ENCODE measurements around the gene PDE9A. TPM values are rescaled to one million over a fixed set of nuclear protein-coding genes. Genes with fewer than 3 reads are reported as not detected.
"Not testable (repeated sequence)": the region's sequence is repeated elsewhere in the genome, so short reads cannot be mapped to it uniquely, and the experiment has no call there.

The PDE9A gene
- polyA plus RNA-seq, 1 experiment, result 0.14 TPM

DNA sequence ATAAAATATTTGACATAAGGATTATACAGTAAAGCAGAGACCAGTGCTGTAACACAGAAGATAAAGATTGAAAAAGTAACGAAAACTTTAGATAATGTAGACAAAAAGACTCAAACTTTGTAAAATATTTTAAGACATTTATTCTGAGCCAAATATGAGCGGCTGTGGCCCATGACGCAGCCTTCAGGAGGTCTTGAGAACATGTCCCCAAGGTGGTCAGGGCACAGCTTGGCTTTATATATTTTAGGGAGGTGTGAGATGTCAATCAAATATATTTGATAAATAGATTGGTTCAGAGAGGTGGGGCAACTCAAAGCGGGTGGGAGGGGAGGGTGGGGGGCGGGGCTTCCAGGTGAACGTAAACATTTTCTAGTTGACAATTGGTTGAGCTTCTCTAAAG, 144.7 kb downstream of the PDE9A start:
- ChIA-PET POLR2A (no interaction called here), CTCF (interaction anchor here (1.0 kb wide), 1 partner anchor 20 kb away, joined by 3 read pairs; no protein-coding TSS in a partner anchor)
- H3K27me3 ChIP-seq (ENCODE audit: control insufficient read depth, insufficient read depth, low read length), result peaks cover 2% of the 10 kb centered on the region

DNA sequence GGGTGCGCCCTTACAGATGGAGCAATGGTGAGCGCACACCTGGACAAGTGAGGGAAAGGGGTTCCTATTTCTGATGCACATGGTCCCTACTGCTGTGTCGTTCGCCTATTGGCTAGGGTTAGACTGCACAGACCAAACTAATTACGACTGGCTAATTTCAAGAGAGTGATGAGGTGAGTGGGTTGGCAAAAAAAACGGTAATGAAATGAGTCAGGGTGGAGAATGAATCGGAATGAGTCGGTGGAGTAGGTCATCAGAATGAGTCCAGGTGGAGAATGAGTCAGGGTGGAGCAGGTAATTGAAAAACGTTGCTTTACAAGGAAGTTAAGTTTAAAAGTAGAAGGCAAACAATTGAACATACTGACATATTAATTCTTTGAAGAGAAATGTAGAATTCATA, 146.1 kb downstream of the PDE9A start:
- TF ChIP-seq, protein P1, sequence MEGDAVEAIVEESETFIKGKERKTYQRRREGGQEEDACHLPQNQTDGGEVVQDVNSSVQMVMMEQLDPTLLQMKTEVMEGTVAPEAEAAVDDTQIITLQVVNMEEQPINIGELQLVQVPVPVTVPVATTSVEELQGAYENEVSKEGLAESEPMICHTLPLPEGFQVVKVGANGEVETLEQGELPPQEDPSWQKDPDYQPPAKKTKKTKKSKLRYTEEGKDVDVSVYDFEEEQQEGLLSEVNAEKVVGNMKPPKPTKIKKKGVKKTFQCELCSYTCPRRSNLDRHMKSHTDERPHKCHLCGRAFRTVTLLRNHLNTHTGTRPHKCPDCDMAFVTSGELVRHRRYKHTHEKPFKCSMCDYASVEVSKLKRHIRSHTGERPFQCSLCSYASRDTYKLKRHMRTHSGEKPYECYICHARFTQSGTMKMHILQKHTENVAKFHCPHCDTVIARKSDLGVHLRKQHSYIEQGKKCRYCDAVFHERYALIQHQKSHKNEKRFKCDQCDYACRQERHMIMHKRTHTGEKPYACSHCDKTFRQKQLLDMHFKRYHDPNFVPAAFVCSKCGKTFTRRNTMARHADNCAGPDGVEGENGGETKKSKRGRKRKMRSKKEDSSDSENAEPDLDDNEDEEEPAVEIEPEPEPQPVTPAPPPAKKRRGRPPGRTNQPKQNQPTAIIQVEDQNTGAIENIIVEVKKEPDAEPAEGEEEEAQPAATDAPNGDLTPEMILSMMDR (IDR thresholded peaks at IDR 0.05; ENCODE audit: low read depth, low read length), result no peak
- Histone ChIP-seq H3K27ac (ENCODE audit: low read depth, low read length) (no peak overlapping the region), H3K4me3 (ENCODE audit: low read depth, low read length) (no peak overlapping the region), H3K9me3 (ENCODE audit: control insufficient read depth, insufficient read depth, low read length) (no peaks in the 10 kb centered on the region), H3K27me3 (ENCODE audit: control insufficient read depth, insufficient read depth, low read length) (peaks cover 5% of the 10 kb centered on the region)
- ChIA-PET POLR2A (no interaction called here), CTCF (no interaction called here)
- no peak for DNase-seq (ENCODE audit: low read depth, low spot score)

More for the DNA sequence above, 144.7 kb downstream of the PDE9A start:
- H3K9me3 ChIP-seq (ENCODE audit: control insufficient read depth, insufficient read depth, low read length), result no peaks in the 10 kb centered on the region
- no peak overlapping the region for H3K4me3 ChIP-seq (ENCODE audit: low read depth, low read length)
- TF ChIP-seq, protein P1 (IDR thresholded peaks at IDR 0.05; ENCODE audit: low read depth, low read length), result no peak
- no peak for DNase-seq (ENCODE audit: low read depth, low spot score)
- H3K27ac ChIP-seq (ENCODE audit: low read depth, low read length), result no peak overlapping the region

DNA sequence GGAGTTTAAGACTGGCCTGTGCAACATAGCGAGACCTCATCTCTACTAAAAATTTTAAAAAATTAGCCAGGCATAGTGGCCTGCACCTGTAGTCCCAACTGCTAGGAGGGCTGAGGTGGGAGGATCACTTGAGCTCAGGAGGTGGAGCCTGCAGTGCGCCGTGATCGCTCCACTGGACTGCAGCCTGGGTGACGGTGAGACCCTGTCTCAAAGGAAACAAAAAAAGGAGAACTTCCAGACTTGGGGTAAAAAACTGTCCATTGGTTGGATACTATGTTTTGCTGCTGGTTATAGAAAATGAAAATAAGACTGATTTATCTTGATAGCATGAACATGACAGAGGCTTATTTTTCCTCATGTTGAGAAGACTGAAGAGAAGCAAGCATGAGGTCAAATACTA, 146.5 kb downstream of the PDE9A start:
- Histone ChIP-seq H3K27ac (ENCODE audit: low read depth, low read length) (no peak overlapping the region), H3K27me3 (ENCODE audit: control insufficient read depth, insufficient read depth, low read length) (peaks cover 5% of the 10 kb centered on the region), H3K9me3 (ENCODE audit: control insufficient read depth, insufficient read depth, low read length) (no peaks in the 10 kb centered on the region), H3K4me3 (ENCODE audit: low read depth, low read length) (no peak overlapping the region)
- DNase-seq (ENCODE audit: low read depth, low spot score), result no peak
- TF ChIP-seq, protein P1 (IDR thresholded peaks at IDR 0.05; ENCODE audit: low read depth, low read length), result no peak
- CTCF ChIA-PET, result no interaction called here
- POLR2A ChIA-PET, result no interaction called here

DNA sequence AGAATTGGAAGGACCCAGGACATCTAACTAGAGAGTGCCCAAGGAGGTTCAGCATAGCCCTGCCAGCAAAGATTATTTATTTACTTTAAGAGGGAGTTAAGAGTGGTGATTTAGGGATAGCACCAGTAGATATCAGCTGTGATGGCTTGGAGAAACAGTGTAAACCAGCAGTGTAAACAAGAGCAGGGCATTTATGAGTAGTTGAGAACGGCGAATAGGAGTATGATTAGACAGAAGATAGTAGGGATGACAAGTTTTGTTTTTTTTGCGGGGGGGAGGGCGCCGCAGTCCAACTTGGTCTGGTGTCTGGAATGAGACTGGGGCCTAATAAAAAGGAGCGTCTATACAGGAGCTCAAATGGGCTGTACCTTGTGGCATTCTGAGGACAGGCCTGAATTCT, 148.2 kb downstream of the PDE9A start:
- H3K4me3 ChIP-seq (ENCODE audit: low read depth, low read length); H3K27me3 ChIP-seq (ENCODE audit: control insufficient read depth, insufficient read depth, low read length); H3K27ac ChIP-seq (ENCODE audit: low read depth, low read length); DNase-seq (ENCODE audit: low read depth, low spot score); CTCF ChIA-PET; H3K9me3 ChIP-seq (ENCODE audit: control insufficient read depth, insufficient read depth, low read length); POLR2A ChIA-PET: not testable (repeated sequence)

DNA sequence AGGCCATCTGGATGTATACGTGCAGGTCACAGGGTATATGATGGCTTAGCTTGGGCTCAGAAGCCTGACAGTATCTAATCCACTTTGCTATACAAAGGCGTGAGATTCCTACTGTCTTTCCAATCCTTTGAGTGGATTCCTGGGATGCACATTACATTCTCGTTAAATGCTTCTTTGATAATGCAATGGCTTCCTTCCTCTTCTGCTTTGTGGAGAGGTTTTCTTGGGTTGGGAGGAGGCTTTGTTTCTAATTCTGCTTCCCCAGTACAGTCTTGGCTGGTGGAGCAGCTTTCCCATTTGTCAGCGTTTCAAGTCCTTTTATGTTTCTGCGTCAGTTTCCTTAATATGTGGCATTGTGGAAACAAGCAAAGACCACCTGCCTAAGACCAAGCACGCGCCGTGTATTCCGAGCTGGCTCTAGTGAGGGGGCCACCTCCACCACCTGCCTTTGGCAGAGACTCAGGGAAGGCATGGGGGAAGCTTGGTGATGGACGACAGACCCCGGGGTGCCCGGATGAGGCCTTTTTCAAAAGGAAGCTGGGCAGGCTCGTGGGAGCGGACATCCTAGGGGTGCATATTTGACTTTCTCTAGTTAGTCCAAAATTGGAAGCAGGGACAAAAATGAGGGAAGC, 153.2 kb downstream of the PDE9A start:
- Histone ChIP-seq H3K4me3 (ENCODE audit: low read depth, low read length) (no peak overlapping the region), H3K27ac (ENCODE audit: low read depth, low read length) (no peak overlapping the region), H3K27me3 (ENCODE audit: control insufficient read depth, insufficient read depth, low read length) (peaks cover 23% of the 10 kb centered on the region), H3K9me3 (ENCODE audit: control insufficient read depth, insufficient read depth, low read length) (no peaks in the 10 kb centered on the region)
- ChIA-PET POLR2A (no interaction called here), CTCF (interaction anchor here (0.7 kb wide), 1 partner anchor 16 kb away, joined by 3 read pairs; no protein-coding TSS in a partner anchor)
- DNase-seq (ENCODE audit: low read depth, low spot score), result no peak
- TF ChIP-seq, protein P1 (IDR thresholded peaks at IDR 0.05; ENCODE audit: low read depth, low read length), result no peak

DNA sequence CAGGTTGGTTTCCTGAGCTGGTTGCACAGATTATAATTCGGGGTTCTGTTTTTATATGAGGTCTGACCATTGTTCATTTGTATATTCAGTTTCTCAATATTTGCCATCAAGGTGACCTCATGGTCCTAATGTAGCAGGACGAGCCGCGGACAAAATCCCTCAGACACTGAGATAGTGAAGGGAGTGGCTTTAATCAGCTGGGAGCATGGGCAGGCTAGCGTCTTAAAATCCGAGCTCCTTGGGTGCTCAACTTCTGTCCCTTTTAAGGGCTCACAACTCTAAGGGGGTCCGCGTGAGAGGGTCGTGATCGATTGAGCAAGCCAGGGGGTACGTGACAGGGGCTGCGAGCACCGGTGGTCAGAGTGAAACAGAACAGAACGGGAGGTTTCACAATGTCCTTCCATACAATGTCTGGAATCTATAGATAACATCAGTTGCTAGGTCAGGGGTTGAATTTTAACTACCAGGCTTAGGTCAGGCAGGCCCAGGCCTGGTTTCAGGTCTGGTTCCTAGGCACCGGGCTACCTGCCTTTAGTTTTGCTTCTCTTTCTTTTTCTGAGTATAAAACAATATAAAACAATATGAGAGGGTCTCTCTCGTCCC, 154.0 kb downstream of the PDE9A start:
- DNase-seq (ENCODE audit: low read depth, low spot score); H3K9me3 ChIP-seq (ENCODE audit: control insufficient read depth, insufficient read depth, low read length); POLR2A ChIA-PET; H3K27ac ChIP-seq (ENCODE audit: low read depth, low read length); H3K4me3 ChIP-seq (ENCODE audit: low read depth, low read length); CTCF ChIA-PET: not testable (repeated sequence)
- H3K27me3 ChIP-seq (ENCODE audit: control insufficient read depth, insufficient read depth, low read length), result peaks cover 25% of the 10 kb centered on the region
